Measurements from ENCODE around the gene MINDY4. TPM values are rescaled to one million over a fixed set of nuclear protein-coding genes. Genes with fewer than 3 reads are reported as not detected.

The MINDY4 gene
- total and polyA plus RNA-seq, 2 donors (not counting 1 experiment from before 2014, with no cell fraction given), result 0.12 to 1.1 TPM

DNA sequence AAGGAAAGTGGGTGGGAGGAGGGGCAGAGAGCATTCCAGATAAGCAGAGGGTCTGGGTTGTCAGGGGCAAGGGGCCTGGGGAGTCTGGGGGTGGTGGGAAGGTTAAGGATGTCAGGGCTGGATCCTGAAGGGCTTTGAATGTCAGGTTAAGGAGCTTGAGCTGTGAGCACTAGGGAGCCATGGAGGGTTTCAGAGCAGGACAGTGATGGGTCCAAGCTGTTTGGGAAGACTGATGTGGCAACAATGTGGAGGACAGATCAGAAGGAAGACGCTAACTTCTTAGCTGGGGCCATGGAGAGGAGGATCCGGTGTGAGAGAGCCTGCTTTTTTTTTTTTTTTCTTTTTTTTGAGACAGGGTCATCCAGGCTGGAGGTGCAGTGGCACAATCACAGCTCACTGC is 126.6 kb downstream of the MINDY4 start:
- TF ChIP-seq, protein P1, sequence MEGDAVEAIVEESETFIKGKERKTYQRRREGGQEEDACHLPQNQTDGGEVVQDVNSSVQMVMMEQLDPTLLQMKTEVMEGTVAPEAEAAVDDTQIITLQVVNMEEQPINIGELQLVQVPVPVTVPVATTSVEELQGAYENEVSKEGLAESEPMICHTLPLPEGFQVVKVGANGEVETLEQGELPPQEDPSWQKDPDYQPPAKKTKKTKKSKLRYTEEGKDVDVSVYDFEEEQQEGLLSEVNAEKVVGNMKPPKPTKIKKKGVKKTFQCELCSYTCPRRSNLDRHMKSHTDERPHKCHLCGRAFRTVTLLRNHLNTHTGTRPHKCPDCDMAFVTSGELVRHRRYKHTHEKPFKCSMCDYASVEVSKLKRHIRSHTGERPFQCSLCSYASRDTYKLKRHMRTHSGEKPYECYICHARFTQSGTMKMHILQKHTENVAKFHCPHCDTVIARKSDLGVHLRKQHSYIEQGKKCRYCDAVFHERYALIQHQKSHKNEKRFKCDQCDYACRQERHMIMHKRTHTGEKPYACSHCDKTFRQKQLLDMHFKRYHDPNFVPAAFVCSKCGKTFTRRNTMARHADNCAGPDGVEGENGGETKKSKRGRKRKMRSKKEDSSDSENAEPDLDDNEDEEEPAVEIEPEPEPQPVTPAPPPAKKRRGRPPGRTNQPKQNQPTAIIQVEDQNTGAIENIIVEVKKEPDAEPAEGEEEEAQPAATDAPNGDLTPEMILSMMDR (IDR thresholded peaks at IDR 0.05), result no peak
- TF ChIP-seq EZH2 (IDR thresholded peaks at IDR 0.05; ENCODE audit: borderline replicate concordance, insufficient read depth, low read depth, low read length, poor library complexity, severe bottlenecking), result no peak
- Mint-ChIP-seq H3K27ac (no peak overlapping the region), H3K9me3 (ENCODE audit: insufficient read depth) (no peaks in the 10 kb centered on the region), H3K4me3 (no peak overlapping the region), H3K27me3 (peaks cover 12% of the 10 kb centered on the region), H3K4me1 (no peaks in the 10 kb centered on the region)
- Histone ChIP-seq H3K36me3 (replicated peaks in 1 of 2; ENCODE audit: control extremely low read depth in 1 of 2, control insufficient read depth in 1 of 2, extremely low read depth in 1 of 2, insufficient read depth in 2 of 2, low read length in 1 of 2) (no peaks in the 10 kb centered on the region), H3K4me3 (ENCODE audit: control extremely low read depth in 1 of 5, extremely low read depth in 1 of 5, insufficient read depth in 1 of 5, low read depth in 2 of 5, low read length in 4 of 5) (no peak overlapping the region), H4K20me1 (ENCODE audit: control insufficient read depth, insufficient read depth, low read length, poor library complexity, severe bottlenecking) (no peaks in the 10 kb centered on the region), H3K27me3 (replicated peaks in 1 of 4; ENCODE audit: control extremely low read depth in 1 of 4, control insufficient read depth in 3 of 4, insufficient read depth in 4 of 4, low read length in 3 of 4) (no peaks in the 10 kb centered on the region), H3K27ac (ENCODE audit: low read length in 2 of 2) (no peak overlapping the region), H3K9ac (ENCODE audit: low read length) (no peak overlapping the region), H3K9me3 (ENCODE audit: control extremely low read depth in 1 of 3, control insufficient read depth in 2 of 3, insufficient read depth in 1 of 3, low read length in 2 of 3) (no peaks in the 10 kb centered on the region), H2AFZ (ENCODE audit: insufficient read depth, low read depth, low read length, poor library complexity, severe bottlenecking) (no peak overlapping the region), H3K79me2 (ENCODE audit: control insufficient read depth, insufficient read depth, low read length) (no peaks in the 10 kb centered on the region), H3K4me2 (replicated peaks; ENCODE audit: low read depth, low read length, poor library complexity, severe bottlenecking) (no peak overlapping the region), H3K4me1 (ENCODE audit: control insufficient read depth in 2 of 2, insufficient read depth in 2 of 2, low read length in 2 of 2) (no peaks in the 10 kb centered on the region)
- WGBS (ENCODE audit: insufficient coverage), result 93% methylated on average over 2 of the region's 2 CpGs
- intact Hi-C loops (cut with micrococcal nuclease), result no loop called here
- POLR2A ChIA-PET, result no interaction called here
- DNase-seq, result no peak
- no peak for ATAC-seq (ENCODE audit: low read depth)
- CTCF ChIA-PET, result no interaction called here

DNA sequence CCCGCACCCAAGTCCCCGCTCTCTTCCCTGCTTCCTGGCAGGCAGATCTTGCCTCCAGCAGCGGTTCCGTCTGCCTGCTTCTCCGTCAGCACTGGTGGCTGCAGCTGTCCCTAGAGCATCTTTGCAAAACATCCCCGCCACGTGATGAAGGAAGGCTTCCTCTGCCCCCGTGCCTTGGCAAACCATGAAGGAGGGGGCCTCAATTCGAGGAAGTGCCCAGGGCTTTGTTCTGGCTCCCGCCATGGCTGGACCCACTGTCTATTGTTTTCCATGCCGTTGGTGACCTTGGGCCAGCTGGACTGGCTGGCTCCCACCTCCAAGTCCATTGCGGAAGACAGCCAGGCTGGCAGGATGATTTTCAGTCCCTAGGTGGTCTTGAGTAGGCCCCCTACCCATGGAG is 127.2 kb downstream of the MINDY4 start:
- Histone ChIP-seq H3K79me2 (ENCODE audit: control insufficient read depth, insufficient read depth, low read length) (no peaks in the 10 kb centered on the region), H3K9ac (ENCODE audit: low read length) (no peak overlapping the region), H3K4me2 (replicated peaks; ENCODE audit: low read depth, low read length, poor library complexity, severe bottlenecking) (no peak overlapping the region), H3K27me3 (replicated peaks in 1 of 4; ENCODE audit: control extremely low read depth in 1 of 4, control insufficient read depth in 3 of 4, insufficient read depth in 4 of 4, low read length in 3 of 4) (no peaks in the 10 kb centered on the region), H2AFZ (ENCODE audit: insufficient read depth, low read depth, low read length, poor library complexity, severe bottlenecking) (no peak overlapping the region), H3K36me3 (replicated peaks in 1 of 2; ENCODE audit: control extremely low read depth in 1 of 2, control insufficient read depth in 1 of 2, extremely low read depth in 1 of 2, insufficient read depth in 2 of 2, low read length in 1 of 2) (no peaks in the 10 kb centered on the region), H3K4me3 (ENCODE audit: control extremely low read depth in 1 of 5, extremely low read depth in 1 of 5, insufficient read depth in 1 of 5, low read depth in 2 of 5, low read length in 4 of 5) (no peak overlapping the region), H4K20me1 (ENCODE audit: control insufficient read depth, insufficient read depth, low read length, poor library complexity, severe bottlenecking) (no peaks in the 10 kb centered on the region), H3K27ac (ENCODE audit: low read length in 2 of 2) (no peak overlapping the region), H3K9me3 (ENCODE audit: control extremely low read depth in 1 of 3, control insufficient read depth in 2 of 3, insufficient read depth in 1 of 3, low read length in 2 of 3) (no peaks in the 10 kb centered on the region), H3K4me1 (ENCODE audit: control insufficient read depth in 2 of 2, insufficient read depth in 2 of 2, low read length in 2 of 2) (no peaks in the 10 kb centered on the region)
- ChIA-PET CTCF (no interaction called here), POLR2A (no interaction called here)
- no peak overlapping the region for H3K27ac Mint-ChIP-seq
- H3K27me3 Mint-ChIP-seq, result peaks cover 12% of the 10 kb centered on the region
- WGBS (ENCODE audit: insufficient coverage), result 75% methylated on average over 12 of the region's 12 CpGs
- no peaks in the 10 kb centered on the region for H3K4me1 Mint-ChIP-seq
- TF ChIP-seq, protein P1 (IDR thresholded peaks at IDR 0.05), result no peak
- no peak for TF ChIP-seq EZH2 (IDR thresholded peaks at IDR 0.05; ENCODE audit: borderline replicate concordance, insufficient read depth, low read depth, low read length, poor library complexity, severe bottlenecking)
- H3K4me3 Mint-ChIP-seq, result no peak overlapping the region
- intact Hi-C loops (cut with micrococcal nuclease), result no loop called here
- ATAC-seq (ENCODE audit: low read depth), result no peak
- H3K9me3 Mint-ChIP-seq (ENCODE audit: insufficient read depth), result no peaks in the 10 kb centered on the region
- no peak for DNase-seq
